GM12878 (cell line): ENCODE results near the gene SPIB. TPM values are rescaled to one million over a fixed set of nuclear protein-coding genes. Genes with fewer than 3 reads are reported as not detected.
A peak's percentile ranks its signal among the peaks of the same experiment; 100 is the strongest.

Source experiments
- EED ChIP-seq: sonication (generic); IDR thresholded peaks from 2 replicates; pipeline ENCODE4 v1.6.1; 2016; ENCODE audit warnings: antibody characterized with exemption, low read depth
- ESRRA ChIP-seq: IDR thresholded peaks from 2 replicates; pipeline ENCODE4 v1.6.1; 2012; ENCODE audit warnings: mild to moderate bottlenecking, low read length, improper control_type of control experiment
- FOXM1 ChIP-seq: IDR thresholded peaks from 2 replicates; pipeline ENCODE4 v1.6.1; 2012; ENCODE audit warnings: low read depth, mild to moderate bottlenecking, inconsistent platforms, low read length, moderate library complexity
- HDGF ChIP-seq: fragments of 450-650 bp; IDR thresholded peaks from 2 replicates; pipeline ENCODE4 v1.6.1; 2016; ENCODE audit warnings: antibody characterized with exemption
- IKZF1 ChIP-seq: fragments of 450-650 bp; conservative IDR thresholded peaks from 2 replicates; pipeline ENCODE4 v1.6.1; 2017; ENCODE audit warnings: antibody characterized with exemption, mild to moderate bottlenecking
- NFYA ChIP-seq: IDR thresholded peaks from 2 replicates; pipeline ENCODE4 v1.6.1; 2011; ENCODE audit warnings: low read depth, mild to moderate bottlenecking, low read length, improper control_type of control experiment, borderline replicate concordance
- RELA ChIP-seq: fragments of 450-650 bp; IDR thresholded peaks from 2 replicates; pipeline ENCODE4 v1.8.0; 2014; ENCODE audit warnings: borderline replicate concordance; ENCODE audit not compliant: partially characterized antibody
- RUNX3 ChIP-seq: IDR thresholded peaks from 2 replicates; pipeline ENCODE4 v1.6.1; 2012; ENCODE audit warnings: low read length, inconsistent platforms
- polyA plus RNA-seq, 11 experiments: library from polyadenylated mRNA; depleted of rRNA in 4 of 11; unstranded in 6 of 11; stranded (reverse) in 5 of 11; fragments of >200 nt; fragmentation: Nextera tagmentation in 4 of 11; fragmentation: Illumina TruSeq in 1 of 11; extraction: Ambion mirVana in 4 of 11; extraction: Trizol in 1 of 11; gene quantifications; 1 replicate in 1 of 11; 2 replicates in 10 of 11; pipeline versions ENCODE4 v1.2.1 to v1.2.3, GENCODE V29; 2011 to 2016; ENCODE audit warnings: inconsistent platforms in 2 of 11, missing spikeins in 2 of 11, low read depth in 1 of 11
- total RNA-seq, 4 experiments: library from RNA; depleted of rRNA in 3 of 4; stranded (reverse); fragments of >200 nt in 3 of 4; fragmentation: Illumina TruSeq in 1 of 4; extraction: Trizol in 1 of 4; gene quantifications; 2 replicates each; pipeline versions ENCODE4 v1.2.1 to v1.2.3, GENCODE V29; 2013 to 2021
- TF ChIP-seq, protein P1 (sequence below): IDR thresholded peaks from 2 replicates; pipeline ENCODE4 v1.6.1; 2011; ENCODE audit warnings: borderline replicate concordance, low read depth, mild to moderate bottlenecking, moderate library complexity, mixed read lengths, low read length; ENCODE audit not compliant: insufficient read depth; ENCODE audit errors: extremely low read length
- TF ChIP-seq, protein P2 (sequence below): fragments of 450-650 bp; IDR thresholded peaks from 2 replicates; pipeline ENCODE4 v1.6.1; 2017; ENCODE audit warnings: mild to moderate bottlenecking, low read depth, inconsistent platforms; ENCODE audit not compliant: poor library complexity, severe bottlenecking

Gene SPIB
- total and polyA plus RNA-seq, 10 of the 15 experiments (the other 5 are each of a cell fraction or from before 2014, with no cell fraction given): 3.5 to 123 (median 56.0) TPM

GRCh38 chr19:50420127-50420526 is 1.4 kb downstream of the SPIB start (continued):
- TF ChIP-seq IKZF1: no peak
- TF ChIP-seq, protein P1, sequence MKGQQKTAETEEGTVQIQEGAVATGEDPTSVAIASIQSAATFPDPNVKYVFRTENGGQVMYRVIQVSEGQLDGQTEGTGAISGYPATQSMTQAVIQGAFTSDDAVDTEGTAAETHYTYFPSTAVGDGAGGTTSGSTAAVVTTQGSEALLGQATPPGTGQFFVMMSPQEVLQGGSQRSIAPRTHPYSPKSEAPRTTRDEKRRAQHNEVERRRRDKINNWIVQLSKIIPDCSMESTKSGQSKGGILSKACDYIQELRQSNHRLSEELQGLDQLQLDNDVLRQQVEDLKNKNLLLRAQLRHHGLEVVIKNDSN: no peak
- TF ChIP-seq RUNX3: peak; percentile 52; the same call in 1 of the 2 replicates
- no peak for TF ChIP-seq ESRRA
- no peak for TF ChIP-seq FOXM1
- no peak for TF ChIP-seq RELA
- no peak for TF ChIP-seq EED
- no peak for TF ChIP-seq NFYA
- TF ChIP-seq HDGF: no peak
- TF ChIP-seq, protein P2, sequence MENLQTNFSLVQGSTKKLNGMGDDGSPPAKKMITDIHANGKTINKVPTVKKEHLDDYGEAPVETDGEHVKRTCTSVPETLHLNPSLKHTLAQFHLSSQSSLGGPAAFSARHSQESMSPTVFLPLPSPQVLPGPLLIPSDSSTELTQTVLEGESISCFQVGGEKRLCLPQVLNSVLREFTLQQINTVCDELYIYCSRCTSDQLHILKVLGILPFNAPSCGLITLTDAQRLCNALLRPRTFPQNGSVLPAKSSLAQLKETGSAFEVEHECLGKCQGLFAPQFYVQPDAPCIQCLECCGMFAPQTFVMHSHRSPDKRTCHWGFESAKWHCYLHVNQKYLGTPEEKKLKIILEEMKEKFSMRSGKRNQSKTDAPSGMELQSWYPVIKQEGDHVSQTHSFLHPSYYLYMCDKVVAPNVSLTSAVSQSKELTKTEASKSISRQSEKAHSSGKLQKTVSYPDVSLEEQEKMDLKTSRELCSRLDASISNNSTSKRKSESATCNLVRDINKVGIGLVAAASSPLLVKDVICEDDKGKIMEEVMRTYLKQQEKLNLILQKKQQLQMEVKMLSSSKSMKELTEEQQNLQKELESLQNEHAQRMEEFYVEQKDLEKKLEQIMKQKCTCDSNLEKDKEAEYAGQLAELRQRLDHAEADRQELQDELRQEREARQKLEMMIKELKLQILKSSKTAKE: no peak
